ENCODE results near the gene RAD51B. TPM values are rescaled to one million over a fixed set of nuclear protein-coding genes. Genes with fewer than 3 reads are reported as not detected.

RAD51B gene
- total RNA-seq, 4 donors from 2014 or later, result 14.0 to 16.4 (median 14.8) TPM

DNA sequence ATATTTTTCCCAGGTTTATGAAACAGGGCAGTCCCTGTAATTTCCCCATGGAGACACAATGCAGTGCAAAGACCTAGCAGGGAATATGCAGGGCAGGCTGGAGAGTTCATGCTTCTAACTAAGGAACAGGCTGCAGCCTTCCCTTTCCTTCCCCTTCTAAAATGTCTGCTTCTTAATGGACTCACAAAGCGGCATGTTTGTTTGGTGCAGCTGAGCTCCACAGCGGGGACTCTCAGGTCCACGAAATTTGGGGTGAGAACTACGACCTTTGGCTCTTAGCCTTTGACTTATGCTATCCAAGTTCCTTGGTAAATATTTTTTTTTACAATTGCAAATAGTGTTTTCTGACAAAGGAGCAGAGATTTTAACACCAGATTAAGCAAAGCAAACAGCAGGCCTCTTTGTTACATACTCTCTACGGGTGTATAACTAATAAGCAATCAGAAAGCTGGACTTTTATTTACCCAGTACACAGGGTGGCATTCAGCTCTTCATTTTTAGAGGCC, 649.7 kb downstream of the RAD51B start:
- H3K4me1 ChIP-seq, result peaks cover 26 to 77% of the 10 kb centered on the region in 2 donors
- no peaks in the 10 kb centered on the region for H3K36me3 ChIP-seq
- no peak for DNase-seq
- H3K9me3 ChIP-seq, result no peaks in the 10 kb centered on the region
- peak overlapping the region; percentile 92 to 97 (median 94) for H3K27ac ChIP-seq
- TF ChIP-seq, protein P1, sequence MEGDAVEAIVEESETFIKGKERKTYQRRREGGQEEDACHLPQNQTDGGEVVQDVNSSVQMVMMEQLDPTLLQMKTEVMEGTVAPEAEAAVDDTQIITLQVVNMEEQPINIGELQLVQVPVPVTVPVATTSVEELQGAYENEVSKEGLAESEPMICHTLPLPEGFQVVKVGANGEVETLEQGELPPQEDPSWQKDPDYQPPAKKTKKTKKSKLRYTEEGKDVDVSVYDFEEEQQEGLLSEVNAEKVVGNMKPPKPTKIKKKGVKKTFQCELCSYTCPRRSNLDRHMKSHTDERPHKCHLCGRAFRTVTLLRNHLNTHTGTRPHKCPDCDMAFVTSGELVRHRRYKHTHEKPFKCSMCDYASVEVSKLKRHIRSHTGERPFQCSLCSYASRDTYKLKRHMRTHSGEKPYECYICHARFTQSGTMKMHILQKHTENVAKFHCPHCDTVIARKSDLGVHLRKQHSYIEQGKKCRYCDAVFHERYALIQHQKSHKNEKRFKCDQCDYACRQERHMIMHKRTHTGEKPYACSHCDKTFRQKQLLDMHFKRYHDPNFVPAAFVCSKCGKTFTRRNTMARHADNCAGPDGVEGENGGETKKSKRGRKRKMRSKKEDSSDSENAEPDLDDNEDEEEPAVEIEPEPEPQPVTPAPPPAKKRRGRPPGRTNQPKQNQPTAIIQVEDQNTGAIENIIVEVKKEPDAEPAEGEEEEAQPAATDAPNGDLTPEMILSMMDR (IDR thresholded peaks at IDR 0.05), result no peak
- TF ChIP-seq POLR2A (IDR thresholded peaks at IDR 0.05), result no peak
- no peaks in the 10 kb centered on the region for H3K27me3 ChIP-seq
- 83 to 88% methylated on average over 5 of the region's 5 CpGs for WGBS, 2 donors
- H3K4me3 ChIP-seq (replicated peaks in 1 of 3), result no peak overlapping the region
- intact Hi-C loops (cut with DNase I), result no loop called here

DNA sequence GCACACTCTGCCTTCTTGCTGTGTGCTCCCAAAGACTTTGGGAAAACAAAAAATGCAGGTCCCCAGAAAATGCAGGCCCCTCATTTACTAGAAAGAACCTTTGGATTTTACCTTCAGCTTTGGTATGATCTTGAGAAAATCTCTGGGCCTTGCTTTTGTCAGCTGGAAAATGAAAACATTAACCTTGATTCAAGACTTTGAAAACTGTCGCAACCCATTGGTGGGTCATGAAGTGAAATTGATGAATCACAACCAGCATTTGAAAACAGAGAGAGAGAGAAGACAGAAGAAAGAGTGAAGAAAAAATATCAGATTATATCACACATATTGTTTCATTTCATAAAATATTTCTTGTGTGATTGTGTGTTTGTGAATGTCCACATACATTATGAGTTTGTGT, 650.8 kb downstream of the RAD51B start:
- Histone ChIP-seq H3K9me3 (no peaks in the 10 kb centered on the region), H3K27me3 (no peaks in the 10 kb centered on the region), H3K4me1 (peaks cover 26 to 88% of the 10 kb centered on the region in 2 donors), H3K27ac (peak overlapping the region; percentile 92 to 97 (median 94)), H3K36me3 (no peaks in the 10 kb centered on the region), H3K4me3 (replicated peaks in 1 of 3) (no peak overlapping the region)
- WGBS, 2 donors, result 94 to 98% methylated on average over 1 of the region's 1 CpG
- TF ChIP-seq POLR2A (IDR thresholded peaks at IDR 0.05), result no peak
- TF ChIP-seq, protein P1 (IDR thresholded peaks at IDR 0.05), result no peak
- intact Hi-C loops (cut with DNase I), result no loop called here
- DNase-seq, result no peak

- TF ChIP-seq, protein P1 (IDR thresholded peaks at IDR 0.05), result no peak
- TF ChIP-seq POLR2A (IDR thresholded peaks at IDR 0.05), result no peak
- 48 to 58% methylated on average over 12 of the region's 12 CpGs for WGBS, 2 donors
These were observed 651.7 kb downstream of the RAD51B start for GRCh38 chr14:68471029-68471963.

GRCh38 chr14:68471964-68472508, 652.5 kb downstream of the RAD51B start:
- TF ChIP-seq, protein P1 (IDR thresholded peaks at IDR 0.05), result no peak
- no peak for TF ChIP-seq POLR2A (IDR thresholded peaks at IDR 0.05)
- no peaks in the 10 kb centered on the region for H3K36me3 ChIP-seq
- no peak overlapping the region for H3K4me3 ChIP-seq (replicated peaks in 1 of 3)
- 73 to 79% methylated on average over 4 of the region's 4 CpGs for WGBS, 2 donors
- peak; percentile 39 to 58 for DNase-seq
- H3K27ac ChIP-seq, result peak overlapping the region; percentile 92 to 97 (median 94)
- H3K4me1 ChIP-seq, result peaks cover 43 to 92% of the 10 kb centered on the region in 2 donors
- H3K9me3 ChIP-seq, result no peaks in the 10 kb centered on the region
- intact Hi-C loops (cut with DNase I), result no loop called here
- no peaks in the 10 kb centered on the region for H3K27me3 ChIP-seq

More at GRCh38 chr14:68471029-68471963, 651.7 kb downstream of the RAD51B start:
- intact Hi-C loops (cut with DNase I), result no loop called here
- Histone ChIP-seq H3K27ac (peak overlapping the region; percentile 92 to 97 (median 94)), H3K4me3 (replicated peaks in 1 of 3) (no peak overlapping the region), H3K4me1 (peaks cover 36 to 93% of the 10 kb centered on the region in 2 donors), H3K27me3 (no peaks in the 10 kb centered on the region), H3K9me3 (no peaks in the 10 kb centered on the region), H3K36me3 (no peaks in the 10 kb centered on the region)
- peak; percentile 48 to 52 for DNase-seq

Data from thyroid gland (tissue), 4 donors.